Cardiac fibroblast (primary cell): ENCODE data around the gene CLEC17A.
A peak's percentile ranks its signal among the peaks of the same experiment; 100 is the strongest.
"Not testable (repeated sequence)": the region's sequence is repeated elsewhere in the genome, so short reads cannot be mapped to it uniquely, and the experiment has no call there.

ENCODE experiments used
- DNase-seq, 2 donors: peaks; one replicate each; pipeline versions ENCODE4 v3.0.0 to v3.0.0-alpha.2; 2010; ENCODE audit warnings: low read depth in 2 of 2
- H3K4me3 ChIP-seq, 2 donors: replicated peaks in 1 of 2; 1 replicate in 1 of 2; 2 replicates in 1 of 2; pipeline ENCODE4 v1.5.1; 2011; ENCODE audit warnings: low read depth in 2 of 2, low read length in 2 of 2, mild to moderate bottlenecking in 2 of 2, moderate library complexity in 1 of 2
- TF ChIP-seq, protein P1 (sequence below): IDR thresholded peaks from one replicate; pipeline ENCODE4 v1.5.1; 2011; ENCODE audit warnings: low read depth, mild to moderate bottlenecking, low read length, inconsistent platforms

Gene CLEC17A

DNA sequence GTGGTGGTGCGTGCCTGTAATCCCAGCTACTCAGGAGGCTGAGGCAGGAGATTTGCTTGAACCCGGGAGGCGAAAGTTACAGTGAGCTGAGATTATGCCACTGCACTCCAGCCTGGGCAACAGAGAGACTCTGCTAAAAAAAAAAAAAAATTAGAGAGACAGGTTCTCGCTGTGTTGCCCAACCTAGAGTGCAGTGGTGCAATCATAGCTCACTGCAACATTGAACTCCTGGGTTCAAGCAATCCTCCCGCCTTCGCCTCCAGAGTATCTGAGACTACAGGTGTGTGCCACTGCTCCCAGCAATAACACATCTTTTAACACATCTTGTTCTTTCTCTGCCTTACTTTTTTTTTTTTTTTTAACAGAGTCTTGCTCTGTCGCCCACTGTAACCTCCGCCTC, 32.7 kb downstream of the CLEC17A start:
- no peak for DNase-seq
- TF ChIP-seq, protein P1, sequence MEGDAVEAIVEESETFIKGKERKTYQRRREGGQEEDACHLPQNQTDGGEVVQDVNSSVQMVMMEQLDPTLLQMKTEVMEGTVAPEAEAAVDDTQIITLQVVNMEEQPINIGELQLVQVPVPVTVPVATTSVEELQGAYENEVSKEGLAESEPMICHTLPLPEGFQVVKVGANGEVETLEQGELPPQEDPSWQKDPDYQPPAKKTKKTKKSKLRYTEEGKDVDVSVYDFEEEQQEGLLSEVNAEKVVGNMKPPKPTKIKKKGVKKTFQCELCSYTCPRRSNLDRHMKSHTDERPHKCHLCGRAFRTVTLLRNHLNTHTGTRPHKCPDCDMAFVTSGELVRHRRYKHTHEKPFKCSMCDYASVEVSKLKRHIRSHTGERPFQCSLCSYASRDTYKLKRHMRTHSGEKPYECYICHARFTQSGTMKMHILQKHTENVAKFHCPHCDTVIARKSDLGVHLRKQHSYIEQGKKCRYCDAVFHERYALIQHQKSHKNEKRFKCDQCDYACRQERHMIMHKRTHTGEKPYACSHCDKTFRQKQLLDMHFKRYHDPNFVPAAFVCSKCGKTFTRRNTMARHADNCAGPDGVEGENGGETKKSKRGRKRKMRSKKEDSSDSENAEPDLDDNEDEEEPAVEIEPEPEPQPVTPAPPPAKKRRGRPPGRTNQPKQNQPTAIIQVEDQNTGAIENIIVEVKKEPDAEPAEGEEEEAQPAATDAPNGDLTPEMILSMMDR = no peak
- no peak overlapping the region for H3K4me3 ChIP-seq

DNA sequence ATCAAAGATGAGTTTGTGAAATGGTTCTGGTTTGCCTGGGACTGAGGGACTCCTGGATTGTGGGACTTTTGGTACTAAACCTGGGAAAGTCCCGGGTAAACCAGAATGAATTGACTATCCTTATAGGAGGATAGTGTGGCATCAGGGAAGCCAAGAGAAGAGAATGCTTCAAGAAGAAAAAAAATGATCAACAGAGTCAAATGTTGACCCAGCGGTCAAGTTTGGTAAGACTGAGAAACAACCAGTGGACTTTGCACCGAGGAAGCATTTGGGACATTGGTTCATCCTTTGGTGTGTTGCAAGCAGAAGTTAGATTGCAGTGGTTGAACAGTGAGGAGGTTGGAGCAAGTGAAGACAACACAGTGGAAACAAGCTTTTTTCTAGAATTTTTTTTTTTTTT, 33.5 kb downstream of the CLEC17A start:
- no peak overlapping the region for H3K4me3 ChIP-seq
- DNase-seq = no peak
- TF ChIP-seq, protein P1 = no peak

DNA sequence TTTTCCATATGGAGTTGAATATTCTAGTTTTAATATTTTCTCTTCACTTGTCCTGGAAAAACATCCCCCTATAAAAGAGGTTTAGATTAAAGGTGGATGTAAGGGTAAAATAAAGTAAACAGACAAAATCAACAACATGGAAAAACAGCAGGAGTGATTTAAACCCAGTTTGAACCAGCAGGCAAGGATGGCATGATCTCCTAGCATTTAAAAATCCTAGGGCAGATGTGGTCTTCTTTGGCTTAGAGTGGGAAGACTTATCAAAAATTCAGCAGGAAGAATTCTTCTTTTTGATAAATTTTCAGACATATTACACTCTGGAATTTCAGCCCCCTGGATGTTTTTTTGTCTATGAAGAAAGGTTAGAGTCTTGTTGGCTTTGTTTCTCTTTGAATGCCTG, 36.5 kb downstream of the CLEC17A start:
- TF ChIP-seq, protein P1 = no peak
- H3K4me3 ChIP-seq = no peak overlapping the region
- no peak for DNase-seq

DNA sequence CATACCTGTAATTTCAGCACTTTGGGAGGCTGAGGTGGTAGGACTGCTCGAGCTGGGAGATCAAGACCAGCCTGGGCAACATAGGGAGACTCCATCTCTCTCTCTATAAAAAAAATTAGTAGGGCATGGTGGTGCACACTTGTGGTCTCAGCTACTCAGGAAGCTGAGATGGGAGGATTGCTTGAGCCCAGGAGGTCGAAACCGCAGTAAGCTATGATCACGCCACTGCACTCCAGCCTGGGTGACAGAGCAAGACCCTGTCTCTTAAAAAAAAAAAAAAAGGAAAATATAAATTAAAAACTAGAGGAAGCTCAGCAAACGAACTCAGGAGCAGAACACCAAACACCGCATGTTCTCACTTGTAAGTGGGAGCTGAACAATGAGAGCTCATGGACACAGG, 41.6 kb downstream of the CLEC17A start:
- not testable (repeated sequence) for H3K4me3 ChIP-seq, DNase-seq

GRCh38 chr19:14629557-14629956, 46.7 kb downstream of the CLEC17A start:
- TF ChIP-seq, protein P1 = no peak
- no peak for DNase-seq
- H3K4me3 ChIP-seq = no peak overlapping the region

GRCh38 chr19:14632286-14632685, 49.4 kb downstream of the CLEC17A start:
- TF ChIP-seq, protein P1 = no peak
- DNase-seq = peak; percentile 12 to 49
- no peak overlapping the region for H3K4me3 ChIP-seq

DNA sequence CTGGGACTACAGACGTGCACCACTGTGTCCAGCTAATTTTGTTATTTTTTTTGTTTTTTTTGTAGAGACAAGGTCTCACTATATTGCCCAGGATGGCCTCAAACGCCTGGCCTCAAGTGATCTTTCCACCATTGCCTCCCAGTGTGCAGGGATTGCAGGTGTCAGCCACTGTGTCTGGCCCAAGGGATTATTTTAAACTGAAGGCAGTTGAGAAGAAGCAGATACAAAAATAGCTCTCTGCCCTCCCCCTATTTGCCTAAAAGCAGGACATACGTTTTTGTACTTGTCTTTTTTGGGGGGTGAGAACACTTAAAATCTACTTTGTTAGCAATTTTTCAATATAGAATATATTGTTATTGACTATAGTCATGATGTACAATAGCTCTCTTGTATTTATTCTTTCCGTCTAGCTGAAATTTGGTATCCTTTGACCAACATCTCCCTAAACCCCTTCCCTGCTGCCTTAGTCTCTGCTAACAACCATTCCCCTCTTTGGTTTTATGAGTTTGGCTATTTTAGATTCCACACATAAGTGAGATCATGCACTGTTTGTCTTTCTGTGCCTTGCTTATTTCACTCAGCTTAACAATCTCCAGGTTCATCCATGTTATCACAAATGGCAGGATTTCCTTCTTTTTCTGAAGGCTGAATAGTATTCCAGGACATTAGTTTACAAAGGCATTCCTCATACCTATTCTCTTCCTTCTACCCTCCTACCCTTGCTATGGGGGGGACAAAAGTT, 56.8 kb downstream of the CLEC17A start:
- H3K4me3 ChIP-seq = no peak overlapping the region
- TF ChIP-seq, protein P1 = no peak
- DNase-seq = no peak
